IPS-18c (cell line): ENCODE results near the gene HOPX.

Experiments used
- H3K4me3 ChIP-seq: 2 replicates; pipeline ENCODE4 v1.7.0; 2013; ENCODE audit warnings: low read depth, mild to moderate bottlenecking, low read length, moderate library complexity; ENCODE audit not compliant: insufficient read depth
- H3K9me3 ChIP-seq: one replicate; pipeline ENCODE4 v1.6.1; 2013; ENCODE audit warnings: mild to moderate bottlenecking, low read length, moderate library complexity; ENCODE audit not compliant: control insufficient read depth, insufficient read depth

Gene HOPX

DNA sequence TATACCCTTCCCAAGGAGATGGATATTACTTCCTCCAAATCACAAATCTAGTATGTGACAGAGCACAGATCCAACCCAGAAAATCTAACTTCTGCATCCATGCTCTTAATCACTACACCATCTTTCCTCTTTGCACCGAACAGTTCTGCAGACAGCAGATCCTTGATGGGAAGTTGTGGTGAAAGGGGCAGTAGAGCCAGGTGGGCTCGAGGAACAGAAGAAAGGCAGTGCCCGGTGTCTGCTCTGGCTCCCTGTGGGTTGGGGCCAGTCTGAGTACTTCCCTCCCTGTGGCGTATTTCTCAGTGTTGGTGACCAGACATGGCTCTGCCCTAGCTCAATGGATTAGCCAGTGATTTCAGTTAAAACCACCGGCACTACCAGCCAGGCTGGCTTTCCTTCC, 15.3 kb downstream of the HOPX start:
- Histone ChIP-seq H3K9me3 (no peaks in the 10 kb centered on the region), H3K4me3 (no peak overlapping the region)

DNA sequence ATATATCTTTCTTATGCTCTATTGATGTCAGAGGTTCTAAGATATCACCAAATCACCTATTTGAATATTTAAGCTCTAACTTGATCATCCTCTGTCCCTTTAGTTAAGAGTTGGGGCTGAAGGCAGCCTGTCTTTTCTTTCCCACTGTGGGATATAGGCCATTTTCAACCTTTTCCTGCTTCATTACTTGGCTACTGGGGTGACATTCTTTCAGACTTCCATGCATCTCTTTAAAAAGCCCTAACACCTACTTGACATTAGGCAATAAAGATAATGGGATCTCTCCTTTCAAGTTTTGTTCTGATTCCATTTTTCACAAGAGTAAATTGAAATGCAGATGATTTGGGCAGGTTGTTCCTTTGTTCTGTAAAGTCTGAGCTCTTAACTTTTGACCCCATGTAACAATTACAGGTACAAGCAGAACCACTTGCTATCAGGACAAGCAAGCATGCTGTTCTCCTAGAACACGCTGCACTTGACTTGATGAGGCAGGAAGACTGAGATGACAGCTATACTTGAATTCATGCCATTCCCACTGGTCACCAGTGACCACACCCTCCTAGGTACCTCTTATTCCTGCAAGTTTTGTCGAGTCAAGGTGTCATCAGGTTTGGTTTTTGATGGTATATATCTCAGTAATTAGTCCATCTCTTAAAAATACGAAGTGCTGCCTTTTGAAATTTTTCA, 18.2 kb downstream of the HOPX start:
- Histone ChIP-seq H3K9me3 (no peaks in the 10 kb centered on the region), H3K4me3 (no peak overlapping the region; the same call in 1 of the 2 replicates)

DNA sequence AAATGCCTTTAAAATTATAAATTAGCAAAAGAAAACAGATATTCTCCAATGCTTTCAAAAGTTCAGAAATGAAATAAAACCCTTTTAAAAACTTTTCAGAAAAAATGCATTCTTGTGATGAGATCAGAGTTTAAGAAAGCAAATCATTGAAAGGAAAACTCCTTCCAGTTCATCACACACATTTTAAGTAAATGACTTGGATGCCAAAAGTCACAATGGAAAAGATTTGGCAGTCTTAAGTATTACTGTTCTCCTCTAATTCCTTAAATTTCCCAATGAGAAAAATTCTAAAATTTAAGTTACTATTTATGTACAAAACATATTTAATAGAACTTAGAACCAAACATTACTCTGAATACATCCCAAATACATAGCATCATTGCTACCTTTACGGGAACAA, 21.1 kb downstream of the HOPX start:
- H3K4me3 ChIP-seq = no peak overlapping the region

DNA sequence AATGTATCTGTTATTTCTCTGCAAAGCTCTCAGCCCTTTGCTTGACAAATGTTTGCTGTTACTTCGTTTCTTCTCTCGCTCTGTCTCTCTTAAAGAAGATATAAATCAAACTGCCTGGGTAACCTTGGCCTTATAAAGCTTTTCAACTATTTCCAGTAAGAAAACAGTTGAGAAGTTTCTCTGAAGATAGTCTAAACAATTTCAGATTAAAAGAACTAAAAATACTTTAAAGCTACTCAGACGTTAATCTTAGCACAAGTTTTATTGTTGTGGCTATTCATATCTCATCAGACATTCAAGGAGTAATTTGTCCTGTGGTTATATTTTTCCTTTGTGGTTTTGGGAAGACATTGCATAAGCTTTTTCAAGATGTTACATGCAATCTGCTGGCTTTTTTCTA, 22.6 kb downstream of the HOPX start:
- Histone ChIP-seq H3K4me3 (no peak overlapping the region), H3K9me3 (no peaks in the 10 kb centered on the region)

More for the DNA sequence above, 21.1 kb downstream of the HOPX start:
- H3K9me3 ChIP-seq = no peaks in the 10 kb centered on the region

DNA sequence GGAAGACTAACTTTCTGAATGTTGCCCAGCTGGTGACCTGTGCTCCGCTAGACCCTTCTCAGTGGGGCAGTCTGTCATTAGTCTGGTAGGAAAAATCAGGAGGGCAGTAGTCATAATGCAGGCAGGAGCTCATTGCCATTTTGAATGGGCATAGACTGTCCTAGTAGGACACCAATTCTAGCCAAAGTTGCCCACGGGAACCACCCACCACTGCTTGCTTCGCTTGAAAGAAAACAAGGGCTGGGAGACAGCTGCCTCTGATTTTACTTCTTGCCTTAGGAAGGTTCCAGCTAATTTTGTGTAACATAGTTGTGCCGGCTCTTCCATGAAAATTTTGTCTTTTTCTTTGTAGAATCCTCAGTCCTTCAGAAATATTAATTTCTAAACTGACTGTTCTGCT, 23.3 kb downstream of the HOPX start:
- Histone ChIP-seq H3K9me3 (no peaks in the 10 kb centered on the region), H3K4me3 (no peak overlapping the region)

DNA sequence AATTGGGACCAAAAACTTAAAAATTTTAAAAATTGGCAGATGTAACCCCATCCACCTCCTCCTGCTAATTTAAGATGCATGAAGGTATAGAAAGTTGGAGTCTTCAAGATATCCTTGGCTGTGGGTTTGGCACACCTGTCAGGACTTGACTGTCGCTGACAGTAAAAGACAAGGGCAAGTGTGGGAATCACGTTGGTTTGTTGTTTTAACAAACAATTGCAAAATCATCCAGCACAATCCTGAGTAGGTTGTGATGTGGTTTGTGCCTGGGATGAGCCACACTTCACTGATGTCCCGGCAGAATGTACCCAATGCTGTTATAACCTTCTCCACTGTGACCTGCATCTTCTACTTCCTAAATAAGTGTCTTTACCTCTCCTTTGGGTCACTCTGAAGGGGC, 24.0 kb downstream of the HOPX start:
- H3K9me3 ChIP-seq = no peaks in the 10 kb centered on the region
- H3K4me3 ChIP-seq = no peak overlapping the region

DNA sequence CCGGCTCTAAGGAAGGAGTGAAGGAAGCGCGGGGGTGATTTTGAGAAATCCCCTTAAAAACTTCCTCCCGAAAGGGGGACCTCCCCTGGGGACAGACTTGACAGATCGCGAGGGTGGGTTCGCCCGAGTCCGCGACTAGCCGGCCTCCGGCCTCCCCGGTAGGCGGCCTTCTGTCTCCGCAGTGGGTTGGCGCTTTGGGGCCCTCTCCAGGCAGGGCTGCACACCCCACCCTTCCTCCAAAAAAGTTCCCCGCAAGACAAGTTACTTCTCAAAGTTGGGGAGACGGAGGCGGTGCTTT, 24.8 kb downstream of the HOPX start:
- H3K4me3 ChIP-seq = peak overlapping the region; percentile 67

DNA sequence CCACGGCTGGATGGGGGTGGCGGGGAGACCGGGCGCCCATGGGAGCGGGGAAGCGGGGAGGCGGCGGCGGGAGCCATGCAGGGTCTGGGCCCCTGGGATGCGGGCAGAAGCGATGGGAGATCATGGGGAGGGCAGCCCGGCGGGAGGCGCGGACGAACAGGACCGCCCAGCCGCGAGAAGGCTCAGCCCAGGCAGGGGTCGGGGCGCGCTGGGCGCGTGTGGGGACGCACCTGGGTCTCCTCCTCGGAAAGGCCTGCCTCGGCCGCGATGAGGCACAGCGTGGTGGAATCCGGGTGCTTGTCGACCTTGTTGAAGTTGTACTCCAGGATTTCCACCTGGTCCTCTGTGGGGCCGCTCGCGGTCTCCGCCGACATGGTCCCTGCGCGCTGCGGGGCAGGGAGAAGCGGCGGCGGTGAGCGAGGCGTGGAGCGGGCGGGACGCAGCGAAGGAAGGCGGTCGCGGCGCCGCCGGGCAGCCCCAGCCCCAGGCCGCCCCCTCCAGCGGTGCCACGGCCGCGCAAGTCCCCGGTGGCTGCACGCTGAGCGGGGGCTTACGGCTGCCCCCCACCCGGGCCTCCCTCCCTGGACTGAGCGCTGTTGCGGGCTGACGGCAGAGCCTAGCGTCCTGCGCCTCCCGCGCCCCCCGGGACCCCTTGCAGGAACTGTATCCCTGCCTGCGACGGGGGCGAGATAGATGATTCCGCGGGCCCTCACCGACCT, 25.3 kb downstream of the HOPX start:
- peak overlapping the region; percentile 67 for H3K4me3 ChIP-seq
- no peaks in the 10 kb centered on the region for H3K9me3 ChIP-seq

More for the DNA sequence above, 24.8 kb downstream of the HOPX start:
- H3K9me3 ChIP-seq = no peaks in the 10 kb centered on the region

DNA sequence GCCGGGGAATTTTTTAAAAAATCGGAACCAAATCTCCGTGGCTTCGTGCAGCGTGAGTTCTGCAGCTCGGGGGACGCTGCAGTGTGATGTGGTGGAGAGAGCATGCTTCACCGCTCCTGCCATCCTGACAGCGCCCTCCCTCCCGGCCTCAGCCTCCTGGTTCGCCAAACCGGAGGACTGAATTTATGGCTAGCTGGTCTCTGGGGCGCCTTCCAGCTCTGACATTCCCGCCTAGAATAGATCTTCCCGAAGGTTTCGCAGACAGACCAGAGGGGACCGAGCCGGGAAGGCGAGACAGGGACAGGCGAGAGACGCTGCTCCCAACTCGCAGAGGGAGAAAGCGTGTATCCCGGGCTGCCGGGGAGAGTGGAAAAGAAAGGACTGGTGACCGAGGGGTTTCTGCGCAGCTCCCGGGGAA, 25.9 kb downstream of the HOPX start:
- H3K4me3 ChIP-seq = peak overlapping the region; percentile 67
- no peaks in the 10 kb centered on the region for H3K9me3 ChIP-seq

DNA sequence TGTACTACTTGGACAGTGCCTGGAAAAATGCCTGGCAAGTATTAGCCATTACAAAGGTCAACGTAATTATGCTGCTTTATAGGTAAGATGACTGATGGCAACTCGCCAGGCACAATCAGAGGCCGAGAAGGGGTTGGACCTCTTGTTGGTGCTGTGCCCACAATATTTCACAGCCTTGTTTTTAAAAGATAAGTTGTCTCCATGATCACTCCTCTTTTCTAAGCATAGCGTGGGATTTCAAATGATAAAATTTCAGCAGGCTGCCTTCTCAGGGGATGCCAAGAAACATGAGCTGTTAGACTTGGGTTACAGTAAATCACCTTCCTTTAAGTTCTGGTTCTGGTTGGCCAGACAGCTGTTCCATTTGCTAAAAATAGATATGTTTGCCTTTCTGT, 26.9 kb downstream of the HOPX start:
- Histone ChIP-seq H3K4me3 (no peak overlapping the region), H3K9me3 (no peaks in the 10 kb centered on the region)

DNA sequence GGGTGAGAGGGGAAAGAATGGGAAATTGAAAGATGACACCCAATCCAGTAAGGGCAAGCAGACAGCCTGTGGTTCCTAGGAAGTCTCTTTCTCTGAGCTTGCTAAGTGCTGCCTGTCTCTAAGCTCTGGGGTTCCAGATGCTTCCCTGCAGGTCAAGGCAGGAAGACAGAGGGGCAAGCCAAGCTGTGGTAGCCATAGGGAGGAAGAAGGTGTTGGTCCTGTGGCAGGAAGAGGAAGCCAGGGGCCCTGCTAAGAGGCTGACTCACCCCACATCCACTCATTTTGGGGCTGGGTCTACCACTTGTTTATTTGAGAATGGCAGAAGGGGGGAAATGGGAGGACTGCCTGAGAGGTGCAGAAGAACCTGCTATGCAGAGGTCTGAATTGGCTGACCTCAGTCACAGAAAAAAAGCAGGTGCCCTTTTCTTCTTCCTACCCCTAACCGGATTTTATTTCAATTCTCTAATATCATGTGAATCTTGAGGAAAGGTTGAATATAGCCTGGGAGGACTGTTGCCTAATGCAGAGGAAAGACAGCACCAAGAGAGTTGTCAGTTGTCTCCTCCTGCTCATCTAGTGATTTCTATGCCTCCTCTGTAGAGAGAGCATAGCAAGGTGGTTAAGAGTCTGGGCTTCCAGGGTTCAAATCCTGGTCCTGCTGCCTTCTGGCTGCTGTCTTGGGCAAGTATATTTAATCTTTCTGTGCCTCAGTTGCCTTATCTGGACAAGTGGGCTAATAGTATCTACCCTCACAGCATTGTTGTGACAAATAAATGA, 27.4 kb downstream of the HOPX start:
- Histone ChIP-seq H3K4me3 (no peak overlapping the region), H3K9me3 (no peaks in the 10 kb centered on the region)

DNA sequence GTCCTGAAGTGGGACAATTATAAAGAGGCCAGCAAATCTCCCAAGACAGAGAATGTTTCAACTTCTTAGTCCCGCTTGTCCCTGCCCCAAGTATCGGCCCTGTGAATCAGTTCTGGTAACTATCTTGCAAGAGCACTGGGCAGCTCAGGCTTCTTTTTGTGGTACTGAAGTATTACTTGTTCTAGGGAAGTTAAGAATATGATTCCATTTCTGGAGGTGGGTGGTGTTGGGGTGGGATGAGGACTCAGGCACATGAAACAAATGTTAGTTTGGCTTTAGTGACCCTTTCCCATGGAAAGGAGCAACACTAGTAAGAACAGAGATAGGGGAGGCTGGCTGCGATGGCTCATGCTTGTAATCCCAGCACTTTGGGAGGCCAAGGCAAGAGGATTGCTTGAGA, 28.9 kb downstream of the HOPX start:
- H3K9me3 ChIP-seq = no peaks in the 10 kb centered on the region
- H3K4me3 ChIP-seq = no peak overlapping the region

DNA sequence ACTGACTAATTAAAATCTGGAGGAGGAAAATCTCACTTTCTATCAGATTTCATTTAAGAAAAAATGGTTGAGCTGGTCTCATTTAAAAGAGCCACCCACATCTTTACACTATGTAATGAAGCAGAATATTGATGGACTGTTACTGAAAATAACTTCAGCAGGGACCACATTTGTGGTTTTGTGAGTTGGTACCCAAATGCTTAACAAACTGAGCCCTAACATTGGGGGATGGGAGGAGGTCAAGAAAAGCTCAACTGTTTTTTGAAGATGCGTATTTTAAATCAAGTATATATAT, 30.1 kb downstream of the HOPX start:
- Histone ChIP-seq H3K9me3 (peaks cover 4% of the 10 kb centered on the region), H3K4me3 (no peak overlapping the region)

DNA sequence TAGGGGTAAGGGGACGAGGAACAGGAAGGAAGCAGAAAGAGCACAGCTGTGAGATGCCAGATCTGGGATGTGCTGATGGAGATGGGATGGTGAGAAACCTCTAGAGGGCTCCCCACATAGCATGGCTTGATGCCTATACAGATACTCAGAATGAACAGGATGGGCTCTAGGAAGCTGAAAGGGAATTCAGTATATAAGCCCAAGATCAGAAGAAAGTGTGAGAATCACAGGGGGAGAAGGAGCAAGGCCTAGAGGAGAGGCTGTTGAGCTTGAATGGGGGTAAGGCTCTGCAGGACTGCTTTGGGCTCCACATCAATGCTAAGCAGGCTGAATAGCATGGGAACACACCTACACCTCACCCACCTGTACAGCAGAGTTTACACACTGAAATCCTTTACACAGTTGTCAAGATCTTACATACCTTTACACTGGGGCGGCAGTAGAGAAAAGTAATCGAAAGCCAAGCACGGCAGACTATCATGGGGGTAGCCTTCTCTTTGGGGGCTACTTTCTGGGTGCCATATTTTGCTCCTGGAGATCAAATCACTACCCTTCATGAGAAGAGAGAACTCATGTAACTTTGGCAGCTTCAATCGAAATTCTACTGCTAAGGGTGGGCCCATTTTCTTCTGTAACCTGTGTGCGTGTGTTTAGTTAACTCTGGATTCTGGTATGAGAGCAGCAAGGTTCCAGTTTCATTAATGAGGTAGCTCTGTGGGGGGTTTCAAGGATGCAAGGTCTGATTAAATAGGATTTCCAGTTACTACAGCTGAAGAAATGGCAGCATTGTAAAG, 30.6 kb downstream of the HOPX start:
- Histone ChIP-seq H3K9me3 (peaks cover 4% of the 10 kb centered on the region), H3K4me3 (no peak overlapping the region)

DNA sequence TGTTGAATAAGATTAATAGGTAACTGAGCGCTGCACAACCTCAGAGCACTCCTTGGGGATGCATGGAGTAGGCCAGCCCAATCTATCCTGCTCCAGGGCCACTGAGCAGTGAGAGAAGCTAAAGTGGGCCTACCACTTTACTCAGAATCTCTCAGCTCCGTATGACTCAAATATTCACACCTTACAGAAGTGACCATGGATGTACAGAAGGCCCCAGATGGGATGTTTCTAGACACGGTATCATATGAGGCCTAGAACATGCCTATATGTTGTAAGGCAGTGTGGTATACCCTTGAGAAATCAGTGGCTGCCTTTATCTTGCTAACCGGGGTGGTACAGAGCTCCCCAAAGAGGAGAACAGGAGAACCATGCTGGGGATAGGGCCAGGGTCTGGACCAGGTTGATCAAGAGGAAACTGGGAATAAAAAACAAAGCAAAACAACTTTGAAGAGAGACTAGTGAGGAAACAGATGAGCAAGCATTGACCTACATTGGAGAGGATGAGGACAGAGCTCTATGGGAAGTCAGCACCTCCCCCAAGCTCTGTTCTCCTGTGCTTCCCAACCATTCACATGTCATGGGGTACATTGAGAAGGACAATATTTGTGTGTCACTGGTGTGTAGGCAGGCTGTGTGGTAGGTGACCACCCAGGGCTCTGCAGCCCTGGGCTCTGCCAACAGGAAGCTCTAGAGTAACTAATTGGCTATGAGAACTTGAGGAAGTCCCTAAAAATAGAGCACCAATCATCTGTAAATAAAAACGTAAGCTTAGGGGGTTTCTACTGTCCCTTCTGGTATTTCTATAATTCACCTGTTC, 31.4 kb downstream of the HOPX start:
- H3K4me3 ChIP-seq = no peak overlapping the region
- peaks cover 4% of the 10 kb centered on the region for H3K9me3 ChIP-seq

DNA sequence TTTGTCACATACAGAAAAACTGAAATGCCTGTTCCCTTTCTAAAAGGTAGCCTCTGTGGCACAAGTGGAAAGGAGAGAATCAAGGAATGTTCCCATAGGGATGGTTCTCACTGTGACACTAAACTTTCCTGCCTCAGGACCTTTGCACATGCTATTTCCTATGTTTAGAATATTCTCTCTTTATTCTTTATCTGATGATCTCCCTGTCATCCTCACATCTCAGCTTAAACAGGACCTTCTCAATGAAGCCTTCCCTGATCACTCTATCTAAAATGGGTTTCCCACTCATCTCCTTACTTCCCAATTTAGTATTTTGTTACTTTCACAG, 32.3 kb downstream of the HOPX start:
- peaks cover 4% of the 10 kb centered on the region for H3K9me3 ChIP-seq
- H3K4me3 ChIP-seq = no peak overlapping the region
